Transverse colon (tissue), 4 donors: ENCODE data around the gene MORC3. TPM values are rescaled to one million over a fixed set of nuclear protein-coding genes. Genes with fewer than 3 reads are reported as not detected.
A peak's percentile ranks its signal among the peaks of the same experiment; 100 is the strongest.
"Not testable (repeated sequence)": the region's sequence is repeated elsewhere in the genome, so short reads cannot be mapped to it uniquely, and the experiment has no call there.

Experiments used
- DNase-seq: peaks from one replicate; pipeline ENCODE4 v3.0.0-alpha.2; 2019
- H3K27ac ChIP-seq, 4 donors: fragments of 200-600 bp; sonication (generic); 2 replicates each; pipeline ENCODE4 v1.5.1; 2016 to 2018; ENCODE audit warnings: inconsistent platforms in 4 of 4
- H3K27me3 ChIP-seq: fragments of 200-600 bp; sonication (generic); 2 replicates; pipeline ENCODE4 v1.5.1; 2017; ENCODE audit warnings: inconsistent platforms
- H3K36me3 ChIP-seq, 4 donors: fragments of 200-600 bp; sonication (generic); 2 replicates each; pipeline ENCODE4 v1.5.1; 2017 to 2019; ENCODE audit warnings: inconsistent platforms in 4 of 4
- H3K4me1 ChIP-seq, 4 donors: fragments of 200-600 bp; sonication (generic); 2 replicates each; pipeline ENCODE4 v1.5.1; 2017 to 2020; ENCODE audit warnings: inconsistent platforms in 4 of 4
- H3K4me3 ChIP-seq, 4 donors: fragments of 200-600 bp; sonication (generic); 1 replicate in 1 of 4; 2 replicates in 3 of 4; pipeline versions ENCODE4 v1.5.1 to v1.6.1; 2017 to 2019; ENCODE audit warnings: inconsistent platforms in 4 of 4
- H3K9me3 ChIP-seq, 2 donors: fragments of 200-600 bp; sonication (generic); 2 replicates each; pipeline ENCODE4 v1.5.1; 2017 to 2019; ENCODE audit warnings: inconsistent platforms in 2 of 2
- EP300 ChIP-seq: sonication (generic); formaldehyde crosslinking; IDR thresholded peaks from one replicate; pipeline ENCODE4 v1.6.1; 2017; ENCODE audit warnings: antibody characterized with exemption, low read depth
- POLR2A ChIP-seq: fragments of 450-650 bp; IDR thresholded peaks from one replicate; pipeline ENCODE4 v1.6.1; 2016; ENCODE audit warnings: antibody characterized with exemption, mild to moderate bottlenecking, moderate library complexity
- POLR2AphosphoS5 ChIP-seq, 3 donors: sonication (generic); formaldehyde crosslinking; IDR thresholded peaks; one replicate each; pipeline ENCODE4 v1.6.1; 2016; ENCODE audit warnings: antibody characterized with exemption in 3 of 3
- WGBS, 2 donors: methylation state at CpG; one replicate each; pipeline ENCODE4 v1.1.5; 2018; ENCODE audit warnings: low coverage in 1 of 2; 5-methylcytosine and 5-hydroxymethylcytosine counted together
- in situ Hi-C, 4 donors: fragments of 200-750 bp; cut with MboI; loops; one replicate each; pipeline versions ENCODE4 v1.15.0 to v1.15.1; 2017; ENCODE audit warnings: low sequenced_read_pairs in 3 of 4, low pct_ligation_motif_present in 1 of 4, low pct_unique_long_range_greater_than_20kb in 1 of 4
- intact Hi-C: fragments of 100-400 bp; cut with DNase I; formaldehyde crosslinking; loops from one replicate; pipeline ENCODE4 v1.15.1; 2023; ENCODE audit warnings: low total_unique reads
- total RNA-seq, 4 donors: library from RNA; depleted of rRNA; stranded (reverse); fragments of >200 nt; gene quantifications; one replicate each; pipeline ENCODE4 v1.1.0, GENCODE V29; 2016
- TF ChIP-seq, protein P1 (sequence below), 5 experiments: fragments of 200-600 bp in 3 of 5; fragments of 450-650 bp in 2 of 5; sonication (generic) in 3 of 5; IDR thresholded peaks; 1 replicate in 2 of 5; 2 replicates in 3 of 5; pipeline ENCODE4 v1.5.1; 2016 to 2017; ENCODE audit warnings: antibody characterized with exemption in 5 of 5, inconsistent platforms in 3 of 5, mild to moderate bottlenecking in 2 of 5, moderate library complexity in 1 of 5

The MORC3 gene
- total RNA-seq, 4 donors from 2014 or later, result 33.7 to 127 (median 56.8) TPM

DNA sequence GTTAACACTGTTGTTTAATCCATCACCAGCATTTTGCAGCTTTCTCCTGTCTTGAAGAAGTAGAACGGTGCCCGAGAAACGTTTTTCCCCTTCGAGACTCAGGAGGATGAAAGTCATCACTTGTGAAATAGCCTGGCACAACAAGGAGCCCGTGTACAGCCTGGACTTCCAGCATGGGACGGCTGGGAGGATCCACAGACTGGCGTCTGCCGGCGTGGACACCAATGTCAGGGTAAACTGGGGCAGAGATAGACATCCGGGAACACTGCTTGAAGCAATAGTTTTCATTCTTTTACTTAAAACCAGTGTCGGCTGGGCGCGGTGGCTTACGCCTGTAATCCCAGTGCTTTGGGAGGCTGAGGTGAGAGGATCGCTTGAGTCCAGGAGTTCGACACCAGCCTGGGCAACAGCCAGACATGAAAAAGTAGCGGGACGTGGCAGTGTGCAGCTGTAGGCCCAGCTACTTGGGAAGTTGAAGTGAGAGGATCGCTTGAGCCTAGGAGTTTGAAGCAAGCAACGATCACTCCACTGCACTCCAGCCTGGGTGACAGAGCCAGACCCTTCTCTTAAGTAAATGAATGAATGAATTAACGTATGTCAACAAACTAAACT is 66.1 kb downstream of the MORC3 start:
- in situ Hi-C loops, result no loop called here
- Histone ChIP-seq H3K9me3 (no peaks in the 10 kb centered on the region), H3K4me1 (peaks cover 0 to 11% (median 9%) of the 10 kb centered on the region in 4 donors), H3K27me3 (no peaks in the 10 kb centered on the region), H3K27ac (peak overlapping the region in 3 of 4 donors; percentile 49 to 70 (median 58)), H3K36me3 (no peaks in the 10 kb centered on the region), H3K4me3 (peak overlapping the region in 3 of 4 donors; percentile 66 to 76 (median 75))
- DNase-seq, result no peak
- WGBS, 2 donors, result 73 to 80% methylated on average over 13 to 21 of the region's 21 CpGs
- no peak for TF ChIP-seq POLR2A
- no peak for TF ChIP-seq EP300
- TF ChIP-seq, protein P1, sequence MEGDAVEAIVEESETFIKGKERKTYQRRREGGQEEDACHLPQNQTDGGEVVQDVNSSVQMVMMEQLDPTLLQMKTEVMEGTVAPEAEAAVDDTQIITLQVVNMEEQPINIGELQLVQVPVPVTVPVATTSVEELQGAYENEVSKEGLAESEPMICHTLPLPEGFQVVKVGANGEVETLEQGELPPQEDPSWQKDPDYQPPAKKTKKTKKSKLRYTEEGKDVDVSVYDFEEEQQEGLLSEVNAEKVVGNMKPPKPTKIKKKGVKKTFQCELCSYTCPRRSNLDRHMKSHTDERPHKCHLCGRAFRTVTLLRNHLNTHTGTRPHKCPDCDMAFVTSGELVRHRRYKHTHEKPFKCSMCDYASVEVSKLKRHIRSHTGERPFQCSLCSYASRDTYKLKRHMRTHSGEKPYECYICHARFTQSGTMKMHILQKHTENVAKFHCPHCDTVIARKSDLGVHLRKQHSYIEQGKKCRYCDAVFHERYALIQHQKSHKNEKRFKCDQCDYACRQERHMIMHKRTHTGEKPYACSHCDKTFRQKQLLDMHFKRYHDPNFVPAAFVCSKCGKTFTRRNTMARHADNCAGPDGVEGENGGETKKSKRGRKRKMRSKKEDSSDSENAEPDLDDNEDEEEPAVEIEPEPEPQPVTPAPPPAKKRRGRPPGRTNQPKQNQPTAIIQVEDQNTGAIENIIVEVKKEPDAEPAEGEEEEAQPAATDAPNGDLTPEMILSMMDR (IDR thresholded peaks at IDR 0.05), result no peak
- TF ChIP-seq POLR2AphosphoS5 (IDR thresholded peaks at IDR 0.05), result no peak
- intact Hi-C loops, result no loop called here

DNA sequence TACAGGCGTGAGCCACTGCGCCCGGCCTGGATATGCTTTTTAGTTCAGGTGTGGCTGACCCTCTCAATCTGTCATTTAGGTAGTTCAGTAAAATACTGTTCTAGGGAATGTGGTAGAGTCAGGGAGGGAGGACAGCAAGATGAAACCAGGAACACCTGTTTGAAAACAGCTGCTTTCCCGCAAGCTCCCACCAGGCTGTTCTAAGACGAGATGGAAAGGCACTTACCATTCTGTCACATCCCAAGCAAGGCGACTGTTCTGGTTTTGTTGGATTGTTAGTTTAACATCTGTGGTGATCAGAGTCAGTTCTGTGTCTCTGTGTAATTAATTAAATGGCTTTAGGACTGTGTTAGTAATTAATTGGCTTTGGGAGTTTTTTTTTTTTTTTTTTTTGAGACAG is 68.1 kb downstream of the MORC3 start:
- H3K27ac ChIP-seq, result no peak overlapping the region
- peaks cover 0 to 11% (median 9%) of the 10 kb centered on the region in 4 donors for H3K4me1 ChIP-seq
- in situ Hi-C loops, result no loop called here
- no peaks in the 10 kb centered on the region for H3K27me3 ChIP-seq
- intact Hi-C loops, result no loop called here
- DNase-seq, result no peak
- H3K9me3 ChIP-seq, result no peaks in the 10 kb centered on the region
- no peak for TF ChIP-seq POLR2AphosphoS5 (IDR thresholded peaks at IDR 0.05)
- TF ChIP-seq, protein P1 (IDR thresholded peaks at IDR 0.05), result no peak
- no peak for TF ChIP-seq POLR2A
- TF ChIP-seq EP300, result no peak
- H3K4me3 ChIP-seq, result no peak overlapping the region
- 98% methylated on average over 6 of the region's 6 CpGs; no CpG with 5 or more reads in 1 of the 2 donors for WGBS, 2 donors
- no peaks in the 10 kb centered on the region for H3K36me3 ChIP-seq

GRCh38 chr21:36388835-36389234 is 68.8 kb downstream of the MORC3 start:
- H3K27me3 ChIP-seq, result no peaks in the 10 kb centered on the region
- DNase-seq, result no peak
- no peak overlapping the region for H3K4me3 ChIP-seq
- intact Hi-C loops, result no loop called here
- in situ Hi-C loops, result no loop called here
- TF ChIP-seq POLR2A (no peak), EP300 (no peak), POLR2AphosphoS5 (IDR thresholded peaks at IDR 0.05) (no peak)
- TF ChIP-seq, protein P1 (IDR thresholded peaks at IDR 0.05), result no peak
- no peak overlapping the region for H3K27ac ChIP-seq
- WGBS, 2 donors, result 71 to 90% methylated on average over 7 to 10 of the region's 10 CpGs
- no peaks in the 10 kb centered on the region for H3K36me3 ChIP-seq
- peaks cover 0 to 11% (median 9%) of the 10 kb centered on the region in 4 donors for H3K4me1 ChIP-seq
- H3K9me3 ChIP-seq, result no peaks in the 10 kb centered on the region

DNA sequence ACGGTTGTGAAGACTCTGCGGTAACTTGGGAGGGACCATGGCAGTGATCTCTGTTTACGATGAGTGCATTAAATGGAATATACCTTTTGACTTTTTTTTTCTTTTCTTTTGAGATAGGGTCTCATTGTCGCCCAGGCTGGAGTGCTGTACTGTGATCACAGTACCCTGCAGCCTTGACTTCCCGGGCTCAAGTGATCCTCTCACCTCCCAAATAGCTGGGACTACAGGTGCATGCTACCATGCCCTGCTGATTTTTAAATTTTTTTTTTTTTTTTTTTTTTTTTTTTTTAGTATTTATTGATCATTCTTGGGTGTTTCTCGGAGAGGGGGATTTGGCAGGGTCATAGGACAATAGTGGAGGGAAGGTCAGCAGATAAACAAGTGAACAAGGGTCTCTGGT is 71.7 kb downstream of the MORC3 start:
- H3K36me3 ChIP-seq, H3K4me1 ChIP-seq, H3K4me3 ChIP-seq, DNase-seq, in situ Hi-C loops, H3K27me3 ChIP-seq, H3K9me3 ChIP-seq, intact Hi-C loops, H3K27ac ChIP-seq: not testable (repeated sequence)
- WGBS, 2 donors, result 90 to 96% methylated on average over 5 to 6 of the region's 6 CpGs
